Measurements from ENCODE around the gene PEF1.

Gene PEF1

GRCh38 chr1:31651089-31651420, 6.4 kb upstream of the PEF1 start:
- ChIA-PET CTCF (interaction anchor here (1.3 kb wide), 1 partner anchor 11 kb away, joined by 5 read pairs; no protein-coding TSS in a partner anchor), POLR2A (no interaction called here)
- TF ChIP-seq ELF4 (IDR thresholded peaks at IDR 0.05) (no peak), HDGF (IDR thresholded peaks at IDR 0.05; ENCODE audit: borderline replicate concordance) (no peak), L3MBTL2 (conservative IDR thresholded peaks at IDR 0.05) (no peak), BHLHE40 (IDR thresholded peaks at IDR 0.05; ENCODE audit: borderline replicate concordance) (no peak), TARDBP (IDR thresholded peaks at IDR 0.05) (no peak), PKNOX1 (IDR thresholded peaks at IDR 0.05) (no peak), FOXM1 (IDR thresholded peaks at IDR 0.05; ENCODE audit: borderline replicate concordance) (no peak), FOXA1 (IDR thresholded peaks at IDR 0.05) (no peak), SUZ12 (IDR thresholded peaks at IDR 0.05) (no peak)
- no peak for DNase-seq (ENCODE audit: extremely low spot score)

DNA sequence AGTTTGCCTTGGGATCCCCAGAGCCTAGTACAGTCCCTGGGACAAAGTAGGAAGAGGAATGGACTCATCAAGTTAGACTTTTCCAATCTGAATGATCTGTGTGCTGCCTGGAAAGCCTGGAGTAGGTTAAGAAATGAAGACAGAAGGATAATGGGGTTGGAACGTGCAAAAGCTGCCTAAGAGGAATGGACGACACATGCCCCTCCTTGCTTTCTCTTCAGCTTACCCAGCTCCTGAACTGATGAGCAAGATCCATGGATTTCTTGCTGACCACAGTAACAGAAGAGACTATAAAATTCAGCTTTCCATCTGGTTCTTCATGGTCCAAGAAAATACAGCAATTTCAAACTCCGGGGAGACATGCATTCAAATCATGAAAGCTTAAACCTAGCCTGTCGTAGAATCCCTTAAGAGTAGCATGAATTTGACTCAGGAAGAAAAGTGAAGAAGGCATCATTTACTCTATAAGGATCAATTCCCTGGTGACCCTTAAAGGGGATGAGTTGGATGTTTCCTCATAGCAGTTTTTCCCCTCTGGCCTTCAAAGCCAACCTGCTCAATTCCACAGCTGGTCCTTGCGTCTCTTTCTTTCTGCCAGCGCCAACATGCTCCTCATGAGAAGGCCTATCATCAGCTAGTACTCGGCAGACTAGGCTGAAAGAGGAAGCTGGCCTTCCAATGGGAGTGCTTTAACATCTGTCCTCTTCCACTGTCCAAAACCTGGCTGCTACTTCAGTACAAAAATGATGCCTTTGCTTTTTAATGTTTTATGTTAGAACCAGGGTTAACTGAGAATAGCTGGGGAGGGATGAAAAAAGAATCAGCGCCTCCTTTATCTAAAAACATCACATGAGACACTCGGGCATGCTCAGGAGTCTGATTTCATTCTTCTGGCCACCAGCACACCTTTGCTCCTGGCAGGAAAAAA, 5.7 kb upstream of the PEF1 start:
- ChIA-PET CTCF (interaction anchor here (1.3 kb wide), 1 partner anchor 11 kb away, joined by 5 read pairs; no protein-coding TSS in a partner anchor), POLR2A (no interaction called here)
- DNase-seq (ENCODE audit: extremely low spot score): no peak
- no peak for TF ChIP-seq ZNF384 (IDR thresholded peaks at IDR 0.05)
- no peak for TF ChIP-seq FOXA1 (IDR thresholded peaks at IDR 0.05)
- no peak for TF ChIP-seq TARDBP (IDR thresholded peaks at IDR 0.05)
- TF ChIP-seq SUZ12 (IDR thresholded peaks at IDR 0.05): no peak
- TF ChIP-seq FOXK2 (IDR thresholded peaks at IDR 0.05): no peak
- TF ChIP-seq CTBP1 (IDR thresholded peaks at IDR 0.05; ENCODE audit: borderline replicate concordance): no peak
- no peak for TF ChIP-seq ARNT (IDR thresholded peaks at IDR 0.05)
- TF ChIP-seq PKNOX1 (IDR thresholded peaks at IDR 0.05): no peak
- TF ChIP-seq HDGF (IDR thresholded peaks at IDR 0.05; ENCODE audit: borderline replicate concordance): no peak
- TF ChIP-seq BHLHE40 (IDR thresholded peaks at IDR 0.05; ENCODE audit: borderline replicate concordance): no peak
- no peak for TF ChIP-seq NFRKB (IDR thresholded peaks at IDR 0.05)
- TF ChIP-seq ELF4 (IDR thresholded peaks at IDR 0.05): no peak
- TF ChIP-seq L3MBTL2 (conservative IDR thresholded peaks at IDR 0.05): no peak
- TF ChIP-seq FOXM1 (IDR thresholded peaks at IDR 0.05; ENCODE audit: borderline replicate concordance): no peak
- TF ChIP-seq LEF1 (IDR thresholded peaks at IDR 0.05; ENCODE audit: borderline replicate concordance): no peak
- no peak for TF ChIP-seq SP1 (IDR thresholded peaks at IDR 0.05)

DNA sequence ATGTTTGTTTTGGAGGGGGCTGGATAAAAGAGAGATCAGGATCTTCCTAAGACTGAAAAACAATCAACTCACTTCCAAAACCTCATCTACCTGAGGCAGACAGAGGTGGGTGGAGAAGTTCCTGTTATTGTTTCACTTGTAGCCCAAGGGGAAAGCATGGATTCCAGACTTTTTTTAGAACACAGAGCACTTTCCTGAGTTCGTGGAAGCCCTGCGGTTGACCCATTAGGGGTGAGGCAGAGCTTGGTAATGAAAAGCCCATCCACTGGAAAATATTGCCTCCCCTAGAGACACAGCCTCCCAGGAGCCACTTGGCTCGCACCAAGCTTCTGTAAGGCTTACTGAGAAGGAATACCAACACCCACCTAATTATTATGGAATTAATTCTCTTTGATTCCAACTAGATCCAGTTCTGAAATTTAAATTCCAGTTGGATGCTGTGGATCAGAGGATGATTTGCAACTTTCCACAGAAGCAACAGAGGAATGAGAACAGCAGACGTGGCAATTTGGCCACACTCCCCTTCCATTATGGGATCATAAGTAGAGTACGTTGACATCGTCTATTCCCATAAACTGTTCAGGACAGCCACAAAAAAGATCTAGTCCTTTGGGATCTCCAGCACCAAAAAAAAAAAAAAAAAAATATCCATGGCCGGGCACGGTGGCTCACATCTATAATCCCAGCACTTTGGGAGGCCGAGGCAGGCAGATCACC, 4.1 kb upstream of the PEF1 start:
- ChIA-PET CTCF (no interaction called here), POLR2A (no interaction called here)
- no peak for DNase-seq (ENCODE audit: extremely low spot score)
- TF ChIP-seq CTBP1 (IDR thresholded peaks at IDR 0.05; ENCODE audit: borderline replicate concordance) (no peak), ZNF384 (IDR thresholded peaks at IDR 0.05) (no peak), PKNOX1 (IDR thresholded peaks at IDR 0.05) (no peak), BHLHE40 (IDR thresholded peaks at IDR 0.05; ENCODE audit: borderline replicate concordance) (no peak), FOXK2 (IDR thresholded peaks at IDR 0.05) (no peak), NFRKB (IDR thresholded peaks at IDR 0.05) (no peak), TARDBP (IDR thresholded peaks at IDR 0.05) (no peak), LEF1 (IDR thresholded peaks at IDR 0.05; ENCODE audit: borderline replicate concordance) (no peak), L3MBTL2 (conservative IDR thresholded peaks at IDR 0.05) (no peak), FOXM1 (IDR thresholded peaks at IDR 0.05; ENCODE audit: borderline replicate concordance) (no peak), SUZ12 (IDR thresholded peaks at IDR 0.05) (no peak), SP1 (IDR thresholded peaks at IDR 0.05) (no peak), ELF4 (IDR thresholded peaks at IDR 0.05) (no peak), HDGF (IDR thresholded peaks at IDR 0.05; ENCODE audit: borderline replicate concordance) (no peak), FOXA1 (IDR thresholded peaks at IDR 0.05) (no peak), ARNT (IDR thresholded peaks at IDR 0.05) (no peak)

GRCh38 chr1:31648190-31648589, 3.5 kb upstream of the PEF1 start:
- DNase-seq (ENCODE audit: extremely low spot score): no peak
- CTCF ChIA-PET: no interaction called here
- POLR2A ChIA-PET: no interaction called here
- TF ChIP-seq FOXA1 (IDR thresholded peaks at IDR 0.05) (no peak), NFRKB (IDR thresholded peaks at IDR 0.05) (no peak), LEF1 (IDR thresholded peaks at IDR 0.05; ENCODE audit: borderline replicate concordance) (no peak), PKNOX1 (IDR thresholded peaks at IDR 0.05) (no peak), L3MBTL2 (conservative IDR thresholded peaks at IDR 0.05) (no peak), FOXK2 (IDR thresholded peaks at IDR 0.05) (no peak), CTBP1 (IDR thresholded peaks at IDR 0.05; ENCODE audit: borderline replicate concordance) (no peak), HDGF (IDR thresholded peaks at IDR 0.05; ENCODE audit: borderline replicate concordance) (no peak), BHLHE40 (IDR thresholded peaks at IDR 0.05; ENCODE audit: borderline replicate concordance) (no peak), TARDBP (IDR thresholded peaks at IDR 0.05) (no peak), SP1 (IDR thresholded peaks at IDR 0.05) (no peak), SUZ12 (IDR thresholded peaks at IDR 0.05) (no peak), ARNT (IDR thresholded peaks at IDR 0.05) (no peak), FOXM1 (IDR thresholded peaks at IDR 0.05; ENCODE audit: borderline replicate concordance) (no peak), ELF4 (IDR thresholded peaks at IDR 0.05) (no peak), ZNF384 (IDR thresholded peaks at IDR 0.05) (no peak)
